ENCODE measurements around the gene LLCFC1. TPM values are rescaled to one million over a fixed set of nuclear protein-coding genes. Genes with fewer than 3 reads are reported as not detected.

LLCFC1 gene
- total RNA-seq, 1 experiment from 2014 or later, result not detected

DNA sequence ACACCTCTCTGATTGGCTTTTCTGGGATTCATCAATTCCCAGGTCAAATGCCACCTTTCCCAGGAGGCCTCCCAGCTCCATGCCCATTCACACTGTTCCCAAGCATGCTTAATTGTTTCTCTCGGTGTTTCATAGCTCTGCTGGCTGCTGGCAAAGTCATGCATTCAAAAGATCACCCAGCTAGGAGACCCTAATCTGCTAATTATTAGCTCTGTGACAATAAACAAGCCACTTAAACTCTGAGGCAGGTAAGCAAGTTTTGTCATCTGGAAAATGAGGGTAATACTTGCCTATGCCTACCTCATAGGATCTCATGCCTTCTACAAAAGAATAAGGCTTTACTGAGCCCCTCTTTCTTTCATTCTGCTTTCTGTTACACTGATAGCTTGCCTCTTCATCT is 23.7 kb downstream of the LLCFC1 start:
- ATAC-seq (no peak), DNase-seq (ENCODE audit: low read depth, low spot score) (no peak)
- in situ Hi-C loops (cut with HindIII; ENCODE audit: low pct_unique_long_range_greater_than_20kb, low sequenced_read_pairs), result no loop called here
- Histone ChIP-seq H3K9me3 (ENCODE audit: control insufficient read depth, insufficient read depth, low read depth, low read length) (no peaks in the 10 kb centered on the region), H3K36me3 (ENCODE audit: control insufficient read depth, insufficient read depth, low read length) (no peaks in the 10 kb centered on the region), H3K4me3 (ENCODE audit: low read depth in 2 of 2, low read length in 2 of 2) (no peak overlapping the region), H3K27ac (ENCODE audit: low read length) (no peak overlapping the region), H3K4me1 (ENCODE audit: control insufficient read depth, insufficient read depth, low read length) (no peaks in the 10 kb centered on the region), H3K27me3 (ENCODE audit: control insufficient read depth, insufficient read depth, low read length) (no peaks in the 10 kb centered on the region)
- intact Hi-C loops (cut with micrococcal nuclease; ENCODE audit: unreplicated experiment), result no loop called here
- POLR2A ChIA-PET, result no interaction called here
- CTCF ChIA-PET, result no interaction called here
- no TSS peak for BruUV-seq (replicated peaks)
- TF ChIP-seq SIN3A (IDR thresholded peaks at IDR 0.05; ENCODE audit: borderline replicate concordance, insufficient read depth, low read depth, low read length), result no peak
- no peak for TF ChIP-seq TCF7L2 (IDR thresholded peaks at IDR 0.05; ENCODE audit: low read depth, low read length)
- TF ChIP-seq, protein P1, sequence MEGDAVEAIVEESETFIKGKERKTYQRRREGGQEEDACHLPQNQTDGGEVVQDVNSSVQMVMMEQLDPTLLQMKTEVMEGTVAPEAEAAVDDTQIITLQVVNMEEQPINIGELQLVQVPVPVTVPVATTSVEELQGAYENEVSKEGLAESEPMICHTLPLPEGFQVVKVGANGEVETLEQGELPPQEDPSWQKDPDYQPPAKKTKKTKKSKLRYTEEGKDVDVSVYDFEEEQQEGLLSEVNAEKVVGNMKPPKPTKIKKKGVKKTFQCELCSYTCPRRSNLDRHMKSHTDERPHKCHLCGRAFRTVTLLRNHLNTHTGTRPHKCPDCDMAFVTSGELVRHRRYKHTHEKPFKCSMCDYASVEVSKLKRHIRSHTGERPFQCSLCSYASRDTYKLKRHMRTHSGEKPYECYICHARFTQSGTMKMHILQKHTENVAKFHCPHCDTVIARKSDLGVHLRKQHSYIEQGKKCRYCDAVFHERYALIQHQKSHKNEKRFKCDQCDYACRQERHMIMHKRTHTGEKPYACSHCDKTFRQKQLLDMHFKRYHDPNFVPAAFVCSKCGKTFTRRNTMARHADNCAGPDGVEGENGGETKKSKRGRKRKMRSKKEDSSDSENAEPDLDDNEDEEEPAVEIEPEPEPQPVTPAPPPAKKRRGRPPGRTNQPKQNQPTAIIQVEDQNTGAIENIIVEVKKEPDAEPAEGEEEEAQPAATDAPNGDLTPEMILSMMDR (IDR thresholded peaks at IDR 0.05), result no peak
- TF ChIP-seq, protein P2, sequence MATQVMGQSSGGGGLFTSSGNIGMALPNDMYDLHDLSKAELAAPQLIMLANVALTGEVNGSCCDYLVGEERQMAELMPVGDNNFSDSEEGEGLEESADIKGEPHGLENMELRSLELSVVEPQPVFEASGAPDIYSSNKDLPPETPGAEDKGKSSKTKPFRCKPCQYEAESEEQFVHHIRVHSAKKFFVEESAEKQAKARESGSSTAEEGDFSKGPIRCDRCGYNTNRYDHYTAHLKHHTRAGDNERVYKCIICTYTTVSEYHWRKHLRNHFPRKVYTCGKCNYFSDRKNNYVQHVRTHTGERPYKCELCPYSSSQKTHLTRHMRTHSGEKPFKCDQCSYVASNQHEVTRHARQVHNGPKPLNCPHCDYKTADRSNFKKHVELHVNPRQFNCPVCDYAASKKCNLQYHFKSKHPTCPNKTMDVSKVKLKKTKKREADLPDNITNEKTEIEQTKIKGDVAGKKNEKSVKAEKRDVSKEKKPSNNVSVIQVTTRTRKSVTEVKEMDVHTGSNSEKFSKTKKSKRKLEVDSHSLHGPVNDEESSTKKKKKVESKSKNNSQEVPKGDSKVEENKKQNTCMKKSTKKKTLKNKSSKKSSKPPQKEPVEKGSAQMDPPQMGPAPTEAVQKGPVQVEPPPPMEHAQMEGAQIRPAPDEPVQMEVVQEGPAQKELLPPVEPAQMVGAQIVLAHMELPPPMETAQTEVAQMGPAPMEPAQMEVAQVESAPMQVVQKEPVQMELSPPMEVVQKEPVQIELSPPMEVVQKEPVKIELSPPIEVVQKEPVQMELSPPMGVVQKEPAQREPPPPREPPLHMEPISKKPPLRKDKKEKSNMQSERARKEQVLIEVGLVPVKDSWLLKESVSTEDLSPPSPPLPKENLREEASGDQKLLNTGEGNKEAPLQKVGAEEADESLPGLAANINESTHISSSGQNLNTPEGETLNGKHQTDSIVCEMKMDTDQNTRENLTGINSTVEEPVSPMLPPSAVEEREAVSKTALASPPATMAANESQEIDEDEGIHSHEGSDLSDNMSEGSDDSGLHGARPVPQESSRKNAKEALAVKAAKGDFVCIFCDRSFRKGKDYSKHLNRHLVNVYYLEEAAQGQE (IDR thresholded peaks at IDR 0.05; ENCODE audit: insufficient read depth in 1 of 2, low read depth in 2 of 2, low read length in 1 of 2), result no peak
- no peak for TF ChIP-seq POLR2AphosphoS5 (IDR thresholded peaks at IDR 0.05; ENCODE audit: low read depth, low read length)

DNA sequence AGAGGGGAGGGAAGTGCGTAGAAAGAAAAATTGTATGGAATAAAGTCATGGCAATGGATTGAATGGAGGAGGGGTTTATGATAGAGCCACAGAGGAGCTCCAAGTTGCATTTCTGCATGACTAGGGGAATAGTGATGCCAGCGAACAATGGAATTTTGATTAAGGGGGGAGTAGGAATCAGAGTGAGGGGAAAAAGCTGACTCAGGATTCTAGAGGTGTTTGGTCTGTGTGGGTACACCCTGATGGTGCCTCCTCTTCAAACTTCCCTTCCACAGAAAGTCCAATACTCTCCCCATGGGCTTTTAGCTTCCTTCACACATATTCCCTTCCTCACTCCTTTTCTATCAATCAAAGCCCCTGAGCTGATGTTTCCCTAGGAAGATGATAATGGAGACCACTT is 24.7 kb downstream of the LLCFC1 start:
- no peaks in the 10 kb centered on the region for H3K9me3 ChIP-seq (ENCODE audit: control insufficient read depth, insufficient read depth, low read depth, low read length)
- no peak overlapping the region for H3K27ac ChIP-seq (ENCODE audit: low read length)
- POLR2A ChIA-PET, result no interaction called here
- in situ Hi-C loops (cut with HindIII; ENCODE audit: low pct_unique_long_range_greater_than_20kb, low sequenced_read_pairs), result no loop called here
- intact Hi-C loops (cut with micrococcal nuclease; ENCODE audit: unreplicated experiment), result no loop called here
- H3K4me3 ChIP-seq (ENCODE audit: low read depth in 2 of 2, low read length in 2 of 2), result no peak overlapping the region
- no peaks in the 10 kb centered on the region for H3K4me1 ChIP-seq (ENCODE audit: control insufficient read depth, insufficient read depth, low read length)
- CTCF ChIA-PET, result no interaction called here
- H3K36me3 ChIP-seq (ENCODE audit: control insufficient read depth, insufficient read depth, low read length), result no peaks in the 10 kb centered on the region
- TF ChIP-seq SIN3A (IDR thresholded peaks at IDR 0.05; ENCODE audit: borderline replicate concordance, insufficient read depth, low read depth, low read length) (no peak), TCF7L2 (IDR thresholded peaks at IDR 0.05; ENCODE audit: low read depth, low read length) (no peak)
- no peaks in the 10 kb centered on the region for H3K27me3 ChIP-seq (ENCODE audit: control insufficient read depth, insufficient read depth, low read length)
- BruUV-seq (replicated peaks), result no TSS peak
- no peak for ATAC-seq
- DNase-seq (ENCODE audit: low read depth, low spot score), result no peak

DNA sequence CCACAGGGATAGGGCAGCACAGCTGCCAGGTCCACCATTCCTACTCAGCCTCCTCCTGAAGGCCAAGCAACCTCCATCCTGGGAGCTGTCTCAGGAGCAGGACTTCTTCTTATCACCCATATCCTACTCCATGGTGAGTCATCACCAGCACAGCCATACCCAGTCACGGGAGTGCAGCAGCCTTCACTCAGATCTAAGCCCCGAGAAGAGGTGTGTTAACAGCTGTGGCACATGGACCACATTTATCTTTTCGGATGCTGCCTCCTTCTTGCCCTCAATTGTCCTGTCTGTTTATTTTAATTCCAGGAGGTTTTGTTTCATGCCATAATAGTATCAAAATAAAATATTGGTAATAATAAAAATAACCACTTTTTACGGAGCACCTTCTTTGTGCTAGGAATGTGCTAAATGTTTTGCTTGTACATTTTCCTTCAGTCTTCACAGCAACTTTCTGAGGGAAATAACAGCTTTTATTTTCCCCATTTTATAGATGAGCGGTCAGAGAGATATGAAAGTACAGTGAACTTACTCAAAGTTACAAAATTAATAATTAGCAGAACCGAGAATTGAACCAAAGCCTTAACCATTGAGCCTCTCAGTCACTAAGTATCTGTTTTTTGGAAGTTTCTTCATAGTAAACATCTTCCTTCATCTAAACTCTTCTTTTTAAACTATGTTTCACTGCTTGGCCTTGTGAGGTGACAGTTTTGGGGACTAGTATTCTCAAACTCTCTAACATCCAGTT is 25.4 kb downstream of the LLCFC1 start:
- Histone ChIP-seq H3K27ac (ENCODE audit: low read length) (no peak overlapping the region), H3K4me3 (ENCODE audit: low read depth in 2 of 2, low read length in 2 of 2) (no peak overlapping the region), H3K36me3 (ENCODE audit: control insufficient read depth, insufficient read depth, low read length) (no peaks in the 10 kb centered on the region), H3K27me3 (ENCODE audit: control insufficient read depth, insufficient read depth, low read length) (no peaks in the 10 kb centered on the region), H3K4me1 (ENCODE audit: control insufficient read depth, insufficient read depth, low read length) (no peaks in the 10 kb centered on the region), H3K9me3 (ENCODE audit: control insufficient read depth, insufficient read depth, low read depth, low read length) (no peaks in the 10 kb centered on the region)
- ChIA-PET POLR2A (no interaction called here), CTCF (interaction anchor here (0.6 kb wide), 1 partner anchor 87 kb away, joined by 3 read pairs; no protein-coding TSS in a partner anchor)
- no peak for DNase-seq (ENCODE audit: low read depth, low spot score)
- no peak for ATAC-seq
- TF ChIP-seq SIN3A (IDR thresholded peaks at IDR 0.05; ENCODE audit: borderline replicate concordance, insufficient read depth, low read depth, low read length) (no peak), POLR2AphosphoS5 (IDR thresholded peaks at IDR 0.05; ENCODE audit: low read depth, low read length) (no peak), TCF7L2 (IDR thresholded peaks at IDR 0.05; ENCODE audit: low read depth, low read length) (no peak)
- TF ChIP-seq, protein P1 (IDR thresholded peaks at IDR 0.05), result no peak
- TF ChIP-seq, protein P2 (IDR thresholded peaks at IDR 0.05; ENCODE audit: insufficient read depth in 1 of 2, low read depth in 2 of 2, low read length in 1 of 2), result no peak
- intact Hi-C loops (cut with micrococcal nuclease; ENCODE audit: unreplicated experiment), result no loop called here
- no TSS peak for BruUV-seq (replicated peaks)
- in situ Hi-C loops (cut with HindIII; ENCODE audit: low pct_unique_long_range_greater_than_20kb, low sequenced_read_pairs), result no loop called here

All from Panc1 (cell line).